Fibroblast of lung (primary cell): ENCODE results near the gene AP5B1. TPM values are rescaled to one million over a fixed set of nuclear protein-coding genes. Genes with fewer than 3 reads are reported as not detected.

Experiments used
- DNase-seq, 2 donors: peaks; one replicate each; pipeline versions ENCODE4 v3.0.0 to v3.0.0-alpha.2; 2010; ENCODE audit warnings: low read depth in 2 of 2
- H2AFZ ChIP-seq: 2 replicates; pipeline ENCODE4 v1.5.1; 2012; ENCODE audit warnings: low read length, control low read depth, inconsistent platforms
- H3K27ac ChIP-seq: 2 replicates; pipeline ENCODE4 v1.5.1; 2011; ENCODE audit warnings: low read length, control low read depth; ENCODE audit not compliant: insufficient read depth
- H3K27me3 ChIP-seq: 2 replicates; pipeline ENCODE4 v1.5.1; 2011; ENCODE audit warnings: mild to moderate bottlenecking, low read length; ENCODE audit not compliant: control insufficient read depth, insufficient read depth
- H3K36me3 ChIP-seq: 2 replicates; pipeline ENCODE4 v1.5.1; 2011; ENCODE audit warnings: low read length; ENCODE audit not compliant: control insufficient read depth, insufficient read depth
- H3K4me1 ChIP-seq: 2 replicates; pipeline ENCODE4 v1.5.1; 2011; ENCODE audit warnings: low read length; ENCODE audit not compliant: control insufficient read depth, insufficient read depth; ENCODE audit errors: extremely low read depth
- H3K4me2 ChIP-seq: 2 replicates; pipeline ENCODE4 v1.5.1; 2011; ENCODE audit warnings: low read length, control low read depth; ENCODE audit not compliant: insufficient read depth; ENCODE audit errors: extremely low read depth
- H3K4me3 ChIP-seq, 4 experiments: fragments of 200-600 bp in 1 of 4; sonication (generic) in 1 of 4; replicated peaks in 1 of 4; 2 replicates each; pipeline ENCODE4 v1.5.1; 2011 to 2016; ENCODE audit warnings: low read length in 4 of 4, low read depth in 3 of 4, mild to moderate bottlenecking in 3 of 4, control low read depth in 2 of 4, inconsistent platforms in 1 of 4, mixed read lengths in 1 of 4; ENCODE audit not compliant: insufficient read depth in 1 of 4; ENCODE audit errors: control extremely low read depth in 1 of 4
- H3K79me2 ChIP-seq: 2 replicates; pipeline ENCODE4 v1.5.1; 2012; ENCODE audit warnings: mild to moderate bottlenecking, low read length, inconsistent platforms; ENCODE audit not compliant: control insufficient read depth, insufficient read depth
- H3K9ac ChIP-seq: 2 replicates; pipeline ENCODE4 v1.5.1; 2011; ENCODE audit warnings: mild to moderate bottlenecking, low read length, control low read depth; ENCODE audit not compliant: insufficient read depth
- H3K9me3 ChIP-seq: 2 replicates; pipeline ENCODE4 v1.5.1; 2012; ENCODE audit warnings: low read depth, low read length; ENCODE audit not compliant: control insufficient read depth, insufficient read depth
- H4K20me1 ChIP-seq: 2 replicates; pipeline ENCODE4 v1.5.1; 2011; ENCODE audit warnings: low read length; ENCODE audit not compliant: control insufficient read depth, insufficient read depth; ENCODE audit errors: extremely low read depth
- CTCF ChIP-seq, 2 donors: IDR thresholded peaks in 1 of 2; conservative IDR thresholded peaks in 1 of 2; 1 replicate in 1 of 2; 2 replicates in 1 of 2; pipeline ENCODE4 v1.5.1; 2011 to 2012; ENCODE audit warnings: low read length in 2 of 2, control low read depth in 1 of 2, inconsistent platforms in 1 of 2, low read depth in 1 of 2, mild to moderate bottlenecking in 1 of 2
- EZH2 ChIP-seq: IDR thresholded peaks from 2 replicates; pipeline ENCODE4 v1.5.1; 2012; ENCODE audit warnings: low read length, control low read depth, mild to moderate bottlenecking; ENCODE audit errors: missing control alignments
- polyA plus RNA-seq, 2 donors: library from polyadenylated mRNA; depleted of rRNA in 1 of 2; stranded (reverse) in 1 of 2; unstranded in 1 of 2; fragments of >200 nt; gene quantifications; 2 replicates each; pipeline ENCODE4 v1.2.1, GENCODE V29; 2011 to 2012; ENCODE audit warnings: missing spikeins in 1 of 2
- total RNA-seq: library from RNA; depleted of rRNA; stranded (reverse); fragments of >200 nt; gene quantifications from 2 replicates; pipeline ENCODE4 v1.2.1, GENCODE V29; 2014

AP5B1 gene
- total and polyA plus RNA-seq, 2 donors (not counting 1 experiment from before 2014, with no cell fraction given), result 1.6 to 6.3 TPM

GRCh38 chr11:65789230-65790103 is 8.7 kb upstream of the AP5B1 start:
- H3K4me3 ChIP-seq, result no peak overlapping the region
- H3K36me3 ChIP-seq, result no peaks in the 10 kb centered on the region
- no peaks in the 10 kb centered on the region for H4K20me1 ChIP-seq
- H3K4me2 ChIP-seq, result no peak overlapping the region
- peaks cover 54% of the 10 kb centered on the region for H3K27me3 ChIP-seq
- no peaks in the 10 kb centered on the region for H3K9me3 ChIP-seq
- DNase-seq, result no peak
- H3K9ac ChIP-seq, result no peak overlapping the region
- no peak overlapping the region for H2AFZ ChIP-seq
- TF ChIP-seq EZH2, result no peak
- H3K27ac ChIP-seq, result no peak overlapping the region
- no peaks in the 10 kb centered on the region for H3K4me1 ChIP-seq
- no peaks in the 10 kb centered on the region for H3K79me2 ChIP-seq

GRCh38 chr11:65788821-65789220 is 8.0 kb upstream of the AP5B1 start:
- Histone ChIP-seq H3K9me3 (no peaks in the 10 kb centered on the region), H3K79me2 (no peaks in the 10 kb centered on the region), H2AFZ (no peak overlapping the region), H3K27ac (no peak overlapping the region), H3K9ac (no peak overlapping the region), H4K20me1 (no peaks in the 10 kb centered on the region), H3K36me3 (no peaks in the 10 kb centered on the region), H3K4me3 (no peak overlapping the region), H3K4me1 (no peaks in the 10 kb centered on the region), H3K4me2 (no peak overlapping the region), H3K27me3 (peaks cover 55% of the 10 kb centered on the region)
- DNase-seq, result no peak
- TF ChIP-seq CTCF (conservative IDR thresholded peaks at IDR 0.05 in 1 of 2, IDR thresholded peaks at IDR 0.05 in 1 of 2; ENCODE audit: low read depth in 1 of 2, low read length in 2 of 2) (no peak), EZH2 (no peak)

GRCh38 chr11:65787649-65788622 is 7.2 kb upstream of the AP5B1 start:
- no peaks in the 10 kb centered on the region for H3K9me3 ChIP-seq
- no peaks in the 10 kb centered on the region for H4K20me1 ChIP-seq
- DNase-seq, result no peak
- H3K4me2 ChIP-seq, result no peak overlapping the region
- no peaks in the 10 kb centered on the region for H3K36me3 ChIP-seq
- H3K9ac ChIP-seq, result no peak overlapping the region
- no peaks in the 10 kb centered on the region for H3K4me1 ChIP-seq
- no peak overlapping the region for H3K27ac ChIP-seq
- H3K4me3 ChIP-seq, result no peak overlapping the region
- H2AFZ ChIP-seq, result no peak overlapping the region
- no peak for TF ChIP-seq CTCF (conservative IDR thresholded peaks at IDR 0.05 in 1 of 2, IDR thresholded peaks at IDR 0.05 in 1 of 2; ENCODE audit: low read depth in 1 of 2, low read length in 2 of 2)
- TF ChIP-seq EZH2, result peak; percentile 99
- peaks cover 52% of the 10 kb centered on the region for H3K27me3 ChIP-seq
- no peaks in the 10 kb centered on the region for H3K79me2 ChIP-seq
